SU-DHL-6 (cell line): Measurements from ENCODE around the gene SPAG8.

Source experiments
- H2AFZ ChIP-seq: fragments of 200-600 bp; sonication (generic); 2 replicates; pipeline ENCODE4 v1.6.1; 2014; ENCODE audit warnings: low read depth, mild to moderate bottlenecking, moderate library complexity, mixed read lengths, antibody characterized with exemption, low read length; ENCODE audit not compliant: severe bottlenecking
- H3F3A ChIP-seq: fragments of 200-600 bp; shearing (Covaris generic); 2 replicates; pipeline ENCODE4 v1.6.0; 2016; ENCODE audit warnings: antibody characterized with exemption, mild to moderate bottlenecking; ENCODE audit not compliant: insufficient read depth
- H3K27ac ChIP-seq: fragments of 200-600 bp; sonication (generic); 2 replicates; pipeline ENCODE4 v1.5.1; 2016; ENCODE audit warnings: low read depth, mild to moderate bottlenecking, low read length, moderate library complexity, mixed read lengths
- H3K27me3 ChIP-seq: fragments of 200-600 bp; sonication (generic), shearing (Covaris generic); 2 replicates; pipeline ENCODE4 v1.6.0; 2014; ENCODE audit warnings: mild to moderate bottlenecking, low read length
- H3K36me3 ChIP-seq: fragments of 200-600 bp; sonication (generic); 2 replicates; pipeline ENCODE4 v1.6.1; 2014; ENCODE audit warnings: mild to moderate bottlenecking, low read length, mixed read lengths
- H3K4me2 ChIP-seq: fragments of 300-600, 200-600 bp; shearing (Covaris generic), sonication (generic); 2 replicates; pipeline ENCODE4 v1.6.0; 2014; ENCODE audit warnings: low read length, low read depth, mild to moderate bottlenecking; ENCODE audit not compliant: poor library complexity, severe bottlenecking
- H3K4me3 ChIP-seq: fragments of 200-600 bp; sonication (generic); 2 replicates; pipeline ENCODE4 v1.5.1; 2014; ENCODE audit warnings: antibody characterized with exemption, low read length, mild to moderate bottlenecking, mixed read lengths; ENCODE audit not compliant: insufficient read depth, poor library complexity, severe bottlenecking
- H3K79me2 ChIP-seq: fragments of 200-600 bp; sonication (generic); 2 replicates; pipeline ENCODE4 v1.6.1; 2014; ENCODE audit warnings: mild to moderate bottlenecking, low read length, moderate library complexity; ENCODE audit not compliant: insufficient read depth
- H3K9ac ChIP-seq: fragments of 200-600 bp; sonication (generic); 2 replicates; pipeline ENCODE4 v1.7.0; 2014; ENCODE audit warnings: mild to moderate bottlenecking, low read length
- H3K9me2 ChIP-seq: fragments of 200-600 bp; sonication (generic); replicated peaks from 2 replicates; pipeline ENCODE4 v1.6.1; 2014; ENCODE audit warnings: low read length; ENCODE audit not compliant: insufficient read depth
- H3K9me3 ChIP-seq: fragments of 200-600 bp; sonication (generic); 2 replicates; pipeline ENCODE4 v1.6.1; 2014; ENCODE audit warnings: low read length, mixed read lengths; ENCODE audit not compliant: insufficient read depth
- H4K20me1 ChIP-seq: fragments of 200-600 bp; sonication (generic); 2 replicates; pipeline ENCODE4 v1.6.1; 2014; ENCODE audit warnings: low read depth, mild to moderate bottlenecking, antibody characterized with exemption, low read length, moderate library complexity, mixed read lengths
- EZH2phosphoT487 ChIP-seq: fragments of 200-600 bp; sonication (generic), shearing (Covaris generic); conservative IDR thresholded peaks from 2 replicates; pipeline ENCODE4 v1.6.1; 2018; ENCODE audit warnings: mild to moderate bottlenecking, antibody characterized with exemption, low read length, moderate library complexity, mixed read lengths
- TF ChIP-seq, protein P1 (sequence below): fragments of 200-600 bp; sonication (generic); IDR thresholded peaks from one replicate; pipeline ENCODE4 v1.5.1; 2017; ENCODE audit warnings: antibody characterized with exemption, mild to moderate bottlenecking, low read length, moderate library complexity; ENCODE audit not compliant: insufficient read depth, poor library complexity, severe bottlenecking

SPAG8 gene

DNA sequence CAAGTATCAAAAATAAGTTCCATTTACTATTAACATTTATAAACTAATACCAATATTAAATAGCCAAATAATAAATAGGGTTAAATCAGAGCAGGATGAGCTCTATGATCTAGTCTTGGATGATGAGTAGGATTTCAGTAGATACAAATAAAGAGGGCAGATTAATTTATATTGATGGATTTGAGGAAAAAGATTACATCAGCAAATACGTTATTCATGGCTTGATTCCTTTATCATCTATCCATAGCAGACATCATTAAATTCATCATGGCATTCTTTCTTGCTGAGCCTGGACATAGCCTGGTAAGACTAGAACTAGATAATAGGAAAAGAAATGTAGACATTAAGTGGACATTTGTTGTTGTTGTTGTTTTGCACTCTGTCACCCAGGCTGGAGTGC is 44.6 kb downstream of the SPAG8 start:
- H3K4me3 ChIP-seq = no peak overlapping the region
- H2AFZ ChIP-seq = no peak overlapping the region
- no peaks in the 10 kb centered on the region for H3K79me2 ChIP-seq
- H3K4me2 ChIP-seq = no peak overlapping the region
- H3K36me3 ChIP-seq = no peaks in the 10 kb centered on the region
- no peak overlapping the region for H3K9ac ChIP-seq
- peaks cover 5% of the 10 kb centered on the region; the same call in 1 of the 2 replicates for H3F3A ChIP-seq
- no peak for TF ChIP-seq EZH2phosphoT487
- TF ChIP-seq, protein P1, sequence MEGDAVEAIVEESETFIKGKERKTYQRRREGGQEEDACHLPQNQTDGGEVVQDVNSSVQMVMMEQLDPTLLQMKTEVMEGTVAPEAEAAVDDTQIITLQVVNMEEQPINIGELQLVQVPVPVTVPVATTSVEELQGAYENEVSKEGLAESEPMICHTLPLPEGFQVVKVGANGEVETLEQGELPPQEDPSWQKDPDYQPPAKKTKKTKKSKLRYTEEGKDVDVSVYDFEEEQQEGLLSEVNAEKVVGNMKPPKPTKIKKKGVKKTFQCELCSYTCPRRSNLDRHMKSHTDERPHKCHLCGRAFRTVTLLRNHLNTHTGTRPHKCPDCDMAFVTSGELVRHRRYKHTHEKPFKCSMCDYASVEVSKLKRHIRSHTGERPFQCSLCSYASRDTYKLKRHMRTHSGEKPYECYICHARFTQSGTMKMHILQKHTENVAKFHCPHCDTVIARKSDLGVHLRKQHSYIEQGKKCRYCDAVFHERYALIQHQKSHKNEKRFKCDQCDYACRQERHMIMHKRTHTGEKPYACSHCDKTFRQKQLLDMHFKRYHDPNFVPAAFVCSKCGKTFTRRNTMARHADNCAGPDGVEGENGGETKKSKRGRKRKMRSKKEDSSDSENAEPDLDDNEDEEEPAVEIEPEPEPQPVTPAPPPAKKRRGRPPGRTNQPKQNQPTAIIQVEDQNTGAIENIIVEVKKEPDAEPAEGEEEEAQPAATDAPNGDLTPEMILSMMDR = no peak
- no peaks in the 10 kb centered on the region for H3K9me2 ChIP-seq
- no peaks in the 10 kb centered on the region for H4K20me1 ChIP-seq
- H3K27ac ChIP-seq = no peak overlapping the region
- H3K27me3 ChIP-seq = no peaks in the 10 kb centered on the region
- H3K9me3 ChIP-seq = no peaks in the 10 kb centered on the region

DNA sequence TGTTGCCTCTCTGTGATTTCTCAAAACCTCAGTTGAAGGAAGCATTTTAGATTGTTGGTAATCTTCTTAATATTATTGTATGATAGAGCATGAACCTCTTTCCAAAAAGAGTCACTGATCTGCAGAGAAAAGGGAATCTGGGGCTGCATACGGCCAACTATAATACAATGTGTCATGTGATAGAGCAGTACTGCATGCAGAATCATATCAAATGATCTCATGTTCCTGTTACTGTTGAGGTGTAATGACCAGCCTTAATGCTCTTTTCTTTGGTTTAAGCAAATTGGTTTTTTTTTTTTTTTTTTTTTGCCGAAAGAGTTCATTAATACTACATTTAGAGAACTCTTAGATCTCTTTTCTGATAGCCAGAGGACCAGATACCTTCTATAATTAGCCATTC is 45.1 kb downstream of the SPAG8 start:
- Histone ChIP-seq H3K79me2 (no peaks in the 10 kb centered on the region), H3K4me3 (no peak overlapping the region), H3K36me3 (no peaks in the 10 kb centered on the region), H3F3A (peaks cover 5% of the 10 kb centered on the region; the same call in 1 of the 2 replicates), H4K20me1 (no peaks in the 10 kb centered on the region), H3K9me3 (no peaks in the 10 kb centered on the region), H3K9ac (no peak overlapping the region), H3K4me2 (no peak overlapping the region), H2AFZ (no peak overlapping the region), H3K9me2 (no peaks in the 10 kb centered on the region), H3K27me3 (no peaks in the 10 kb centered on the region), H3K27ac (no peak overlapping the region)
- TF ChIP-seq, protein P1 = no peak

DNA sequence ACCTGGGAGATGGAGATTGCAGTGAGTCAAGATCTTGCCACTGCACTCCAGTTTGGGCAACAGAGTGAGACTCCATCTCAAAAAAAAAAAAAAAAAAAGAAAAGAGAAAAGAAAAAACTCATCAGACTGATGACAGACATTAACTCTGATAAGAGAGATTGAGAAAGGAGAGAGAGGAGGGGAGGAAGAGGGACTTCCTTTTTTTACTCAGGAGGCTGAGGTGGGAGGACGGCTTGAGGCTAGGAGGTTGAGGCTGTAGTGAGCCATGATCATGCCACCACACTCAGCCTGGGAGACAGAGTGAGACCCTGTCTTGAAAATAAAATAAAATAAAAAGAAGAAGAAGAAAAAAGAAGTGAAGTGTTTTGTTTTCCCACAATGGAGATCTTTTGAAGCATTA is 48.3 kb downstream of the SPAG8 start:
- Histone ChIP-seq H3K36me3 (no peaks in the 10 kb centered on the region), H2AFZ (no peak overlapping the region), H3K27ac (no peak overlapping the region), H3K9ac (no peak overlapping the region), H4K20me1 (no peaks in the 10 kb centered on the region), H3K27me3 (no peaks in the 10 kb centered on the region), H3K79me2 (no peaks in the 10 kb centered on the region), H3K9me3 (no peaks in the 10 kb centered on the region), H3K9me2 (no peaks in the 10 kb centered on the region), H3K4me3 (no peak overlapping the region), H3F3A (peaks cover 5% of the 10 kb centered on the region; the same call in 1 of the 2 replicates), H3K4me2 (no peak overlapping the region)
- TF ChIP-seq, protein P1 = no peak
- no peak for TF ChIP-seq EZH2phosphoT487
